IMR-90 (cell line): ENCODE data around the gene KRT83. TPM values are rescaled to one million over a fixed set of nuclear protein-coding genes. Genes with fewer than 3 reads are reported as not detected.

Source experiments
- ATAC-seq: fragments of 200-7000 bp; cut with Tn5 transposase; 2 replicates; pipeline ENCODE4 v1.9.1; 2020; ENCODE audit warnings: low read depth, mild to moderate bottlenecking, moderate library complexity
- BruUV-seq: library from RNA; stranded (reverse); fragments of 400-500 nt; replicated peaks from 2 replicates; lab custom pipeline; 2021; lab: Mats Ljungman, UMichigan
- CTCF ChIA-PET: fragments of 300-600 bp; formaldehyde crosslinking; extraction: SDS; loops from one replicate; lab custom pipeline; 2021; ENCODE audit warnings: antibody characterized with exemption; lab: Yijun Ruan, JAX
- POLR2A ChIA-PET: fragments of 300-600 bp; sonication (Branson Sonifier 250); formaldehyde crosslinking; loops from one replicate; lab custom pipeline; 2022; ENCODE audit warnings: antibody characterized with exemption; ENCODE audit not compliant: unreplicated experiment; lab: Charles Lee
- DNase-seq: peaks from one replicate; pipeline ENCODE4 v3.0.0; 2013
- H2AFZ ChIP-seq: replicated peaks from 2 replicates; pipeline ENCODE3; 2013; ENCODE audit warnings: low read length, mild to moderate bottlenecking; ENCODE audit not compliant: poor library complexity
- H2AK5ac ChIP-seq: 2 replicates; pipeline ENCODE4 v1.6.1; 2013; ENCODE audit warnings: low read depth, low read length, inconsistent platforms
- H2AK9ac ChIP-seq: replicated peaks from 2 replicates; pipeline ENCODE3; 2013; ENCODE audit warnings: mild to moderate bottlenecking, low read depth, low read length, moderate library complexity; ENCODE audit not compliant: poor library complexity
- H2BK120ac ChIP-seq: 2 replicates; pipeline ENCODE4 v1.6.1; 2013; ENCODE audit warnings: low read depth, low read length, inconsistent platforms
- H2BK15ac ChIP-seq: 3 replicates; pipeline ENCODE4 v1.6.1; 2013; ENCODE audit warnings: low read depth, low read length, inconsistent platforms
- H2BK20ac ChIP-seq: 2 replicates; pipeline ENCODE4 v1.6.1; 2013; ENCODE audit warnings: low read depth, mild to moderate bottlenecking, inconsistent platforms, low read length, moderate library complexity
- H2BK5ac ChIP-seq: 2 replicates; pipeline ENCODE4 v1.6.1; 2013; ENCODE audit warnings: mild to moderate bottlenecking, low read depth, low read length, inconsistent platforms; ENCODE audit not compliant: poor library complexity, severe bottlenecking
- H3K14ac ChIP-seq: replicated peaks from 2 replicates; pipeline ENCODE4 v1.6.1; 2013; ENCODE audit warnings: low read depth, low read length, inconsistent platforms
- H3K18ac ChIP-seq: 2 replicates; pipeline ENCODE4 v1.6.1; 2013; ENCODE audit warnings: low read depth, low read length, control low read depth
- H3K23ac ChIP-seq: 2 replicates; pipeline ENCODE4 v1.6.1; 2013; ENCODE audit warnings: low read depth, low read length, inconsistent platforms
- H3K27ac ChIP-seq: 2 replicates; pipeline ENCODE4 v1.5.1; 2013; ENCODE audit warnings: mild to moderate bottlenecking, control low read depth, low read length; ENCODE audit not compliant: insufficient read depth
- H3K27me3 ChIP-seq: 2 replicates; pipeline ENCODE4 v1.6.1; 2013; ENCODE audit warnings: low read length; ENCODE audit not compliant: control insufficient read depth, insufficient read depth
- H3K36me3 ChIP-seq: 2 replicates; pipeline ENCODE4 v1.6.1; 2013; ENCODE audit warnings: low read length, mixed read lengths; ENCODE audit not compliant: control insufficient read depth, insufficient read depth
- H3K4ac ChIP-seq: 2 replicates; pipeline ENCODE4 v1.6.1; 2013; ENCODE audit warnings: low read depth, low read length, inconsistent platforms
- H3K4me1 ChIP-seq: 2 replicates; pipeline ENCODE4 v1.6.1; 2013; ENCODE audit warnings: low read length, mixed read lengths; ENCODE audit not compliant: control insufficient read depth, insufficient read depth
- H3K4me2 ChIP-seq: 2 replicates; pipeline ENCODE4 v1.6.1; 2013; ENCODE audit warnings: low read depth, mild to moderate bottlenecking, control low read depth, low read length, moderate library complexity
- H3K4me3 ChIP-seq: 2 replicates; pipeline ENCODE4 v1.5.1; 2013; ENCODE audit warnings: low read depth, mild to moderate bottlenecking, control low read depth, low read length, moderate library complexity; ENCODE audit not compliant: insufficient read depth
- H3K56ac ChIP-seq: 2 replicates; pipeline ENCODE4 v1.6.1; 2013; ENCODE audit warnings: low read length, inconsistent platforms; ENCODE audit not compliant: insufficient read depth; ENCODE audit errors: extremely low read depth
- H3K79me1 ChIP-seq, 2 experiments: 2 replicates each; pipeline ENCODE4 v1.6.1; 2013; ENCODE audit warnings: low read length in 2 of 2, inconsistent platforms in 1 of 2, low read depth in 1 of 2
- H3K9ac ChIP-seq: 2 replicates; pipeline ENCODE4 v1.6.1; 2013; ENCODE audit warnings: low read depth, low read length, control low read depth
- H3K9me1 ChIP-seq: 2 replicates; pipeline ENCODE4 v1.6.1; 2013; ENCODE audit warnings: low read length, inconsistent platforms; ENCODE audit not compliant: insufficient read depth
- H3K9me3 ChIP-seq: 2 replicates; pipeline ENCODE4 v1.6.1; 2013; ENCODE audit warnings: low read length; ENCODE audit not compliant: control insufficient read depth, insufficient read depth
- H4K20me1 ChIP-seq: 2 replicates; pipeline ENCODE4 v1.6.1; 2013; ENCODE audit warnings: low read length, inconsistent platforms; ENCODE audit not compliant: insufficient read depth
- H4K5ac ChIP-seq: 2 replicates; pipeline ENCODE4 v1.6.1; 2013; ENCODE audit warnings: mild to moderate bottlenecking, low read depth, low read length, control low read depth
- H4K8ac ChIP-seq, 2 experiments: 2 replicates each; pipeline ENCODE4 v1.6.1; 2013; ENCODE audit warnings: low read depth in 2 of 2, low read length in 2 of 2, control low read depth in 1 of 2, inconsistent platforms in 1 of 2
- H4K91ac ChIP-seq: 2 replicates; pipeline ENCODE4 v1.6.1; 2013; ENCODE audit warnings: low read depth, low read length, inconsistent platforms; ENCODE audit not compliant: insufficient read depth
- BHLHE40 ChIP-seq: fragments of 150-350 bp; IDR thresholded peaks from 2 replicates; pipeline ENCODE4 v1.6.1; 2016; ENCODE audit warnings: mild to moderate bottlenecking, low read depth, low read length
- MXI1 ChIP-seq: IDR thresholded peaks from 2 replicates; pipeline ENCODE4 v1.6.1; 2012; ENCODE audit warnings: low read depth, mild to moderate bottlenecking, low read length, moderate library complexity, borderline replicate concordance
- NFE2L2 ChIP-seq: fragments of 150-350 bp; IDR thresholded peaks from 2 replicates; pipeline ENCODE4 v1.6.1; 2016; ENCODE audit warnings: low read depth, mild to moderate bottlenecking, low read length
- POLR2A ChIP-seq: IDR thresholded peaks from 2 replicates; pipeline ENCODE4 v1.6.1; 2012; ENCODE audit warnings: mild to moderate bottlenecking, low read depth, low read length
- SMC3 ChIP-seq: fragments of 150-350 bp; IDR thresholded peaks from 2 replicates; pipeline ENCODE4 v1.6.1; 2016; ENCODE audit warnings: low read depth, mild to moderate bottlenecking, antibody characterized with exemption, low read length, moderate library complexity
- WGBS, 2 experiments: methylation state at CpG; one replicate each; pipeline versions ENCODE4 v1.1.5 to v1.1.7; 2013; ENCODE audit warnings: missing lambda C conversion rate in 2 of 2; ENCODE audit not compliant: insufficient read length in 1 of 2; ENCODE audit errors: extremely low coverage in 2 of 2; 5-methylcytosine and 5-hydroxymethylcytosine counted together
- dilution Hi-C: fragments of 300-500 bp; cut with HindIII; formaldehyde crosslinking; loops from one replicate; pipeline ENCODE4 v1.14.3; 2018; ENCODE audit warnings: low sequenced_read_pairs; ENCODE audit not compliant: unreplicated experiment
- in situ Hi-C: fragments of 300-500 bp; cut with MboI; formaldehyde crosslinking; loops from 3 replicates; pipeline ENCODE4 v1.14.3; 2019; ENCODE audit warnings: low sequenced_read_pairs, inconsistent platforms, mixed read lengths
- intact Hi-C: fragments of 100-400 bp; cut with micrococcal nuclease; formaldehyde crosslinking; loops from 2 replicates; pipeline ENCODE4 v1.10.0; 2022
- polyA plus RNA-seq, 3 experiments: library from polyadenylated mRNA; depleted of rRNA; stranded (reverse); fragments of >200 nt; gene quantifications; 2 replicates each; pipeline ENCODE4 v1.2.3, GENCODE V29; 2012; ENCODE audit warnings: low replicate concordance in 1 of 3
- total RNA-seq: library from RNA; depleted of rRNA; stranded (reverse); fragments of >200 nt; gene quantifications from 2 replicates; pipeline ENCODE4 v1.2.3, GENCODE V29; 2012
- TF ChIP-seq, protein P1 (sequence below): fragments of 150-350 bp; IDR thresholded peaks from 2 replicates; pipeline ENCODE4 v1.6.1; 2017; ENCODE audit warnings: mild to moderate bottlenecking, antibody characterized with exemption, low read length, low read depth
- TF ChIP-seq, protein P2 (sequence below): conservative IDR thresholded peaks from 2 replicates; pipeline ENCODE4 v1.5.1; 2012; ENCODE audit warnings: mild to moderate bottlenecking, low read depth, low read length, improper control_type of control experiment

The KRT83 gene
- total and polyA plus RNA-seq, 2 of the 4 experiments (the other 2 are of a cell fraction), result not detected

DNA sequence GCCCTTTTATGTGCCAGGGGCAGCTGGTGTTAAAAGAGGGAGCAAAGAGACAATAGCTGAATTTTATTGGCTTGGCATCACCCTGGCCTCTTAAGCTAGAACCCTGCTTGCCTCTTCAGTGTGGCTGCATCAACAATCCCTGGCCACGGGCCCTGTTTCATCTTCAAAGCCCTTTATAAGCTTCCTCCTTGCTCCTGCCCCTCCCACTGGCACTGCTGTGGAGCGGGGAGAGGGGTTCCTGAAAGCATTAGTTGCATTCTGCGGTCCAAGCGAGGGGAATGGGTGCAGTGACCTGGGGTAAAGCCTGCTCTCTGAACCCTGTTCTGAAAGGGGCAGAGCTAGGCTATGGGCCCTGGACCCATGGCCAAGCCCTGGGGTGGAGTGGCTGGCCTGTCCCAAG, 220 bp upstream of the KRT83 start:
- 60% methylated on average over 1 of the region's 4 CpGs; no CpG with 5 or more reads in 1 of the 2 experiments for WGBS, 2 experiments
- Histone ChIP-seq H3K4me3 (no peak overlapping the region), H2BK15ac (no peak overlapping the region), H3K4me1 (no peaks in the 10 kb centered on the region), H3K4ac (no peak overlapping the region), H2AFZ (no peak overlapping the region), H3K56ac (no peak overlapping the region), H4K20me1 (no peaks in the 10 kb centered on the region), H3K4me2 (no peak overlapping the region), H2BK5ac (no peak overlapping the region), H3K9me3 (no peaks in the 10 kb centered on the region), H3K9ac (no peak overlapping the region), H4K5ac (no peak overlapping the region), H3K23ac (no peak overlapping the region), H2AK9ac (no peak overlapping the region), H4K8ac (no peak overlapping the region), H3K27me3 (peaks cover 76% of the 10 kb centered on the region), H2BK20ac (no peak overlapping the region), H3K9me1 (no peaks in the 10 kb centered on the region), H2BK120ac (no peak overlapping the region), H3K18ac (no peak overlapping the region), H3K14ac (no peak overlapping the region), H4K91ac (no peak overlapping the region), H3K36me3 (no peaks in the 10 kb centered on the region), H2AK5ac (no peak overlapping the region), H3K79me1 (no peaks in the 10 kb centered on the region), H3K27ac (no peak overlapping the region)
- TF ChIP-seq SMC3, result no peak
- TF ChIP-seq BHLHE40, result no peak
- TF ChIP-seq, protein P1, sequence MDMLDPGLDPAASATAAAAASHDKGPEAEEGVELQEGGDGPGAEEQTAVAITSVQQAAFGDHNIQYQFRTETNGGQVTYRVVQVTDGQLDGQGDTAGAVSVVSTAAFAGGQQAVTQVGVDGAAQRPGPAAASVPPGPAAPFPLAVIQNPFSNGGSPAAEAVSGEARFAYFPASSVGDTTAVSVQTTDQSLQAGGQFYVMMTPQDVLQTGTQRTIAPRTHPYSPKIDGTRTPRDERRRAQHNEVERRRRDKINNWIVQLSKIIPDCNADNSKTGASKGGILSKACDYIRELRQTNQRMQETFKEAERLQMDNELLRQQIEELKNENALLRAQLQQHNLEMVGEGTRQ, result no peak
- TF ChIP-seq, protein P2, sequence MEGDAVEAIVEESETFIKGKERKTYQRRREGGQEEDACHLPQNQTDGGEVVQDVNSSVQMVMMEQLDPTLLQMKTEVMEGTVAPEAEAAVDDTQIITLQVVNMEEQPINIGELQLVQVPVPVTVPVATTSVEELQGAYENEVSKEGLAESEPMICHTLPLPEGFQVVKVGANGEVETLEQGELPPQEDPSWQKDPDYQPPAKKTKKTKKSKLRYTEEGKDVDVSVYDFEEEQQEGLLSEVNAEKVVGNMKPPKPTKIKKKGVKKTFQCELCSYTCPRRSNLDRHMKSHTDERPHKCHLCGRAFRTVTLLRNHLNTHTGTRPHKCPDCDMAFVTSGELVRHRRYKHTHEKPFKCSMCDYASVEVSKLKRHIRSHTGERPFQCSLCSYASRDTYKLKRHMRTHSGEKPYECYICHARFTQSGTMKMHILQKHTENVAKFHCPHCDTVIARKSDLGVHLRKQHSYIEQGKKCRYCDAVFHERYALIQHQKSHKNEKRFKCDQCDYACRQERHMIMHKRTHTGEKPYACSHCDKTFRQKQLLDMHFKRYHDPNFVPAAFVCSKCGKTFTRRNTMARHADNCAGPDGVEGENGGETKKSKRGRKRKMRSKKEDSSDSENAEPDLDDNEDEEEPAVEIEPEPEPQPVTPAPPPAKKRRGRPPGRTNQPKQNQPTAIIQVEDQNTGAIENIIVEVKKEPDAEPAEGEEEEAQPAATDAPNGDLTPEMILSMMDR, result no peak
- TF ChIP-seq MXI1, result no peak
- TF ChIP-seq NFE2L2, result no peak
- no peak for TF ChIP-seq POLR2A
- BruUV-seq, result no TSS peak
- intact Hi-C loops, result no loop called here
- POLR2A ChIA-PET, result no interaction called here
- ATAC-seq (no peak), DNase-seq (no peak)
- in situ Hi-C loops, result no loop called here
- CTCF ChIA-PET, result no interaction called here
- dilution Hi-C loops, result no loop called here
